B cell (primary cell): ENCODE results near the gene TANC2.

ENCODE experiments used
- EZH2 ChIP-seq: IDR thresholded peaks from 2 replicates; pipeline ENCODE4 v1.6.1; 2012; ENCODE audit warnings: borderline replicate concordance, low read depth, mild to moderate bottlenecking, moderate library complexity, low read length; ENCODE audit not compliant: insufficient read depth, poor library complexity, severe bottlenecking
- TF ChIP-seq, protein P1 (sequence below): fragments of 200-600 bp; IDR thresholded peaks from one replicate; pipeline ENCODE4 v1.8.0; 2022; ENCODE audit warnings: antibody characterized with exemption, mild to moderate bottlenecking

DNA sequence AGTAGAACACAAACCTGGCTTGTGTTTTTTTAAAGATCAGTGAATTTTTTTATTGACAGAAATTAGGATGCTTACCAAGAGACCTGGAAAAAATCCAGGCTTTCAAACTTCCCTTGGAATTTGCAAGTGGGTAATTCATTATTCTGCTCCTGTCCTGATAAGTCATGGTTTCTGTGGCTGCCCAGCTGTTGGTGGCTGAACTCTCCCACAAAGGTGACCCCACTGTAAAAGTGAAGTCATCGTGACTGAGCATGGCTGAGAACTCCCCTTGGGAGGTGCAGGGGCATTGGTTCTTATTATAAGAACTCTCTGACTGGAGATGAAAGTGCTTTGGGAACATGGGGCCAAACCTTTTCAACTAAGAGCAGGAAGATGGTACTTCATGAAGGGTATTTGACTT lies 46.6 kb upstream of the TANC2 start:
- TF ChIP-seq, protein P1, sequence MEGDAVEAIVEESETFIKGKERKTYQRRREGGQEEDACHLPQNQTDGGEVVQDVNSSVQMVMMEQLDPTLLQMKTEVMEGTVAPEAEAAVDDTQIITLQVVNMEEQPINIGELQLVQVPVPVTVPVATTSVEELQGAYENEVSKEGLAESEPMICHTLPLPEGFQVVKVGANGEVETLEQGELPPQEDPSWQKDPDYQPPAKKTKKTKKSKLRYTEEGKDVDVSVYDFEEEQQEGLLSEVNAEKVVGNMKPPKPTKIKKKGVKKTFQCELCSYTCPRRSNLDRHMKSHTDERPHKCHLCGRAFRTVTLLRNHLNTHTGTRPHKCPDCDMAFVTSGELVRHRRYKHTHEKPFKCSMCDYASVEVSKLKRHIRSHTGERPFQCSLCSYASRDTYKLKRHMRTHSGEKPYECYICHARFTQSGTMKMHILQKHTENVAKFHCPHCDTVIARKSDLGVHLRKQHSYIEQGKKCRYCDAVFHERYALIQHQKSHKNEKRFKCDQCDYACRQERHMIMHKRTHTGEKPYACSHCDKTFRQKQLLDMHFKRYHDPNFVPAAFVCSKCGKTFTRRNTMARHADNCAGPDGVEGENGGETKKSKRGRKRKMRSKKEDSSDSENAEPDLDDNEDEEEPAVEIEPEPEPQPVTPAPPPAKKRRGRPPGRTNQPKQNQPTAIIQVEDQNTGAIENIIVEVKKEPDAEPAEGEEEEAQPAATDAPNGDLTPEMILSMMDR = no peak
- TF ChIP-seq EZH2 = no peak
